Fibroblast of mammary gland (primary cell): Measurements from ENCODE around the gene SPATA17.
"Not testable (repeated sequence)": the region's sequence is repeated elsewhere in the genome, so short reads cannot be mapped to it uniquely, and the experiment has no call there.

Source experiments
- DNase-seq: peaks from one replicate; pipeline ENCODE4 v3.0.0-alpha.2; 2010; ENCODE audit warnings: low read depth
- H3K4me3 ChIP-seq: 2 replicates; pipeline ENCODE4 v1.5.1; 2011; ENCODE audit warnings: low read depth, mild to moderate bottlenecking, low read length, moderate library complexity; ENCODE audit not compliant: control insufficient read depth
- TF ChIP-seq, protein P1 (sequence below): conservative IDR thresholded peaks from 2 replicates; pipeline ENCODE4 v1.5.1; 2011; ENCODE audit warnings: low read depth, low read length, inconsistent platforms; ENCODE audit not compliant: control insufficient read depth, insufficient read depth

Gene SPATA17

DNA sequence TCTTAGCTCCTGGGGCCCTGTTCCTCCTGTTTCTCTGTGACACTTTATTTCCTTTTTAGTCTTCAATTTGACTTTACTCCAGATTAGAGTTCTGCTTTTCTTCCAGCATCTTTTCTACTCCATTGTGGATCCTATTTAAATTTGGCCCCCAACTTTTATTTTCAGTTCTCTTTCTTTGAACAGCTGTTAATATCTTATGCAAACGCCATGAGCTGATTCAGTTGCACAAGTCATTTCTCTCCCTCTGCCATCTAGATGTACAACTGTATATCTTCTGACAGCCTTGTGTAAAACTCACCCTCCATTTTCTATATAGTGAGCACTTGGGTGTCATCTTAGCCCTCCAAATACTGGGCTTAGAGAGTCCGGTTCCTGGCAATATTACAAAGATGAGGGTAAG is 42.2 kb downstream of the SPATA17 start:
- H3K4me3 ChIP-seq: no peak overlapping the region
- TF ChIP-seq, protein P1, sequence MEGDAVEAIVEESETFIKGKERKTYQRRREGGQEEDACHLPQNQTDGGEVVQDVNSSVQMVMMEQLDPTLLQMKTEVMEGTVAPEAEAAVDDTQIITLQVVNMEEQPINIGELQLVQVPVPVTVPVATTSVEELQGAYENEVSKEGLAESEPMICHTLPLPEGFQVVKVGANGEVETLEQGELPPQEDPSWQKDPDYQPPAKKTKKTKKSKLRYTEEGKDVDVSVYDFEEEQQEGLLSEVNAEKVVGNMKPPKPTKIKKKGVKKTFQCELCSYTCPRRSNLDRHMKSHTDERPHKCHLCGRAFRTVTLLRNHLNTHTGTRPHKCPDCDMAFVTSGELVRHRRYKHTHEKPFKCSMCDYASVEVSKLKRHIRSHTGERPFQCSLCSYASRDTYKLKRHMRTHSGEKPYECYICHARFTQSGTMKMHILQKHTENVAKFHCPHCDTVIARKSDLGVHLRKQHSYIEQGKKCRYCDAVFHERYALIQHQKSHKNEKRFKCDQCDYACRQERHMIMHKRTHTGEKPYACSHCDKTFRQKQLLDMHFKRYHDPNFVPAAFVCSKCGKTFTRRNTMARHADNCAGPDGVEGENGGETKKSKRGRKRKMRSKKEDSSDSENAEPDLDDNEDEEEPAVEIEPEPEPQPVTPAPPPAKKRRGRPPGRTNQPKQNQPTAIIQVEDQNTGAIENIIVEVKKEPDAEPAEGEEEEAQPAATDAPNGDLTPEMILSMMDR: no peak
- no peak for DNase-seq

DNA sequence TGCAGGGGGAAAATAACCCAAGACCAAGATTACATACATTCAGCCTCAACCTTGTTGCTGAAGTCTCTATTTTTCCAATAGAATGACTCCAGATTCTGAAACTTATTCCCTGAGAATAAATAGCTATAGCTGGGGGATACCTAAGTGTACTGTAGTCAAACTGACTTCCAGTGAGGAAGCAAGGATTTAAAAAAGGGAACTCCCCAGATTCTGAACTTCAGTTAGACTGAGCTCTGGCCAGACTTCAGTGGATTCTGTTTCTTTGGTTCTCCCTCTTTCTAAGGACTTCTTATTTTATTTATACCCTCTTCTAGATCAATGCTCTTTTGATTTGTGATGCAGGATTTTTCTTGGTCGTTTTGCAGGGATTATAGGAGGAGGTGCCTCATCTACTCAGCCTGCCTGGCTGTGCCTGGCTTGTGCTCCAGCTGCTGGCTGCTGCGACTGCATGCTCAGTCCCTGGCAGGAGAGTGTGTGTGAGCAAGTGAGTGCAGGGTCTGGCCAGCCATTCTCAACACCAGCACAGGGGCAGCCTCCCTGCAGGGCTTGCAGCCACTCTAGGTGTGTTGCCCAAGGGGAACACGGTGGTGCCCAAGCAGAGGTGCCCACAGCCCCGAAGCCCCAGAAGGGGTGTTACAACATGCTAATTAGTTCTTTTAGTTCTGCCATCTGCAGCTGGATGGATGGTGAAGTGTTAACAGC is 43.0 kb downstream of the SPATA17 start:
- TF ChIP-seq, protein P1: no peak
- DNase-seq: no peak
- H3K4me3 ChIP-seq: no peak overlapping the region

DNA sequence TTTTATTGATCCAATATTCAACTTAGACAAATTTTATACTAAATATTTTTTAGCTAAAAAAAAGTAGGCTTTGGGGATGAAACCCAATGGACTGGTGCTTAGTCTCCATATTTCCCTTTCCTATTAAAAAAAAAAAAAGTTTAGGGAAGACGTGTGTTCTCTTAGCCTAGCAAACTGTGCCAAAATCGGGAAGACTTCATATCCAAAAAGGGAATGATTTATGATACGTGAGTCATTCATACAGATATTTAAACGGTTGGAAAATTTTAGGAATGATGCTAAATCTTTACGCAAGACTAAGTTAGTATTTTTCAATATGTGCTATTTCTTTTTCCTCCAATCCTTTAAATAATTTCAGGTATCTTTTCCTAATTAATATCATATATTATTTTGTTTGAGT is 50.7 kb downstream of the SPATA17 start:
- DNase-seq: peak; percentile 51
- no peak overlapping the region for H3K4me3 ChIP-seq
- TF ChIP-seq, protein P1: no peak

DNA sequence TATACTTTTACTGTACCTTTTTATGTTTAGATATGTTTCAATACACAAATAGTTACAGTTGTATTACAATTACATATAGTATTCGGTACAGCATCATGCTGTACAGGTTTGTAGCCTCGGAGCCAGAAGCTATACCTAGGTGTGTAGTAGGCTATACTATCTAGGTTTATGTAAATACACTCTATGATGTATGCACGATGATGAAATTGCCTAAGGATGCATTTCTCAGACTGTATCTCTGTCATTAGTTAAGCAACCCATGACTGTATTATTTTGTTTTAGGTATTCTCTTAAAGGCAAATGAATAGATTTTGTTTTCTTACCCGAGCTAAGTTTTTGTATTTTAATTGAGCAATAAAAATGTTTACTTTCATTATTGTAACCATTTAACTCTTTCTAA is 56.4 kb downstream of the SPATA17 start:
- no peak for DNase-seq

DNA sequence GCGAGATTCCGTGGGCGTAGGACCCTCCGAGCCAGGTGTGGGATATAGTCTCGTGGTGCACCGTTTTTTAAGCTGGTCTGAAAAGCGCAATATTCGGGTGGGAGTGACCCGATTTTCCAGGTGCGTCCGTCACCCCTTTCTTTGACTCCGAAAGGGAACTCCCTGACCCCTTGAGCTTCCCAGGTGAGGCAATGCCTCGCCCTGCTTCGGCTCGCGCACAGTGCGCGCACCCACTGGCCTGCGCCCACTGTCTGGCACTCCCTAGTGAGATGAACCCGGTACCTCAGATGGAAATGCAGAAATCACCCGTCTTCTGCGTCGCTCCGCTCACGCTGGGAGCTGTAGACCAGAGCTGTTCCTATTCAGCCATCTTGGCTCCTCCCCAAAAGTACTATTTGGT is 65.0 kb downstream of the SPATA17 start:
- H3K4me3 ChIP-seq, DNase-seq: not testable (repeated sequence)

More for the DNA sequence above, 56.4 kb downstream of the SPATA17 start:
- H3K4me3 ChIP-seq: no peak overlapping the region
- TF ChIP-seq, protein P1: no peak

DNA sequence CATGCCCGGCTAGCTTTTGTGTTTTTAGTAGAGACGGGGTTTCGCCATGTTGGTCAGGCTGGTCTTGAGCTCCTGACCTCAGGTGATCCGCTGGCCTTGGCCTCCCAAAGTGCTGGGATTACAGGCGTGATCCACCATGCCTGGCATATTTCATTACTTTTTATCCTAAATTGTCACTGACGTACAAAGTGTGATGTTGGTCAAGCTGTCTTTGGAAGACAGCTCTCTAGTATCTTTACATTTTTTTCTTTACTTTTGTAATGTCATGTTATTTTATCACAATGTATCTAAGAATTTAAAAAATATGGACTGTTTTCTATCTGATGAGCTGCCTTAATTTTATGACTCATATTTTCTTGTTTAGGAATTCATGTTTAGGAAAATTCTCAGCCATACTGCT is 72.2 kb downstream of the SPATA17 start:
- DNase-seq: no peak
- H3K4me3 ChIP-seq: no peak overlapping the region
- TF ChIP-seq, protein P1: no peak

DNA sequence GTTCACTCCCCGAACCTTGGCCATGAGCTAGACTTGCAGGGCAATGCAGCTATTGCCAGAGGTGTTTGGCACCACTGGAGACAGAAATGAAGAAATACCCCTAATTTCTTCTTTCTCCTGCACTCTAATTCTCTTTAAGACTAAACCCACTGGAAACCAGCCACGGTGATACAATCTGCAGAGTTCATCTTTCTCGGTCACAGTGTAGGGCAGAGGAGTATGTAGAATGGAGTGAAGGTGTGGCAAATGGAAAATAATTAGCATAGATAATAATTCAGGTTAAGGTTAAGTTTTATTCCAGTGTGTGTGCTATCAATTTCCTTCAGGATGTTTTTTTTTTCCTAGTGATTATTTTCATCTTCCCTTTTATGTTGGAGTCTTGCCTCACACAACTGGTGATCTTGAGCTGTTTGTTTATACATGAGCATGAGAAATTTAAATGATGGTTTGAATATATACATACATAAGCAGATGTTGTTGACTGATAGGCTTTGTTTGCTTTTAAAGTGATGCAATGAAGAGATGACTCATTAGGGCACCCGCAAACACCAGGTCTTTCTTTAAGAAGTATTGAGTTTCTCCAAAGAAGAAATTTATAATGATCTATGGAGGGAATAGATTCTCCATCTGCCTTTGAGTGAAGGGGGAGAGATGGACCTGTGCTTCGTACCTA is 81.9 kb downstream of the SPATA17 start:
- DNase-seq: peak; percentile 29
- H3K4me3 ChIP-seq: no peak overlapping the region

More for the DNA sequence above, 81.9 kb downstream of the SPATA17 start:
- TF ChIP-seq, protein P1: no peak
